GM18909 (cell line): Measurements from ENCODE around the gene CAPNS2.

Experiments used
- ATAC-seq: cut with Tn5 transposase; IDR thresholded peaks from one replicate; pipeline ENCODE4 v1.9.1; 2021; ENCODE audit warnings: mild to moderate bottlenecking; ENCODE audit not compliant: unreplicated experiment, poor library complexity

The CAPNS2 gene

DNA sequence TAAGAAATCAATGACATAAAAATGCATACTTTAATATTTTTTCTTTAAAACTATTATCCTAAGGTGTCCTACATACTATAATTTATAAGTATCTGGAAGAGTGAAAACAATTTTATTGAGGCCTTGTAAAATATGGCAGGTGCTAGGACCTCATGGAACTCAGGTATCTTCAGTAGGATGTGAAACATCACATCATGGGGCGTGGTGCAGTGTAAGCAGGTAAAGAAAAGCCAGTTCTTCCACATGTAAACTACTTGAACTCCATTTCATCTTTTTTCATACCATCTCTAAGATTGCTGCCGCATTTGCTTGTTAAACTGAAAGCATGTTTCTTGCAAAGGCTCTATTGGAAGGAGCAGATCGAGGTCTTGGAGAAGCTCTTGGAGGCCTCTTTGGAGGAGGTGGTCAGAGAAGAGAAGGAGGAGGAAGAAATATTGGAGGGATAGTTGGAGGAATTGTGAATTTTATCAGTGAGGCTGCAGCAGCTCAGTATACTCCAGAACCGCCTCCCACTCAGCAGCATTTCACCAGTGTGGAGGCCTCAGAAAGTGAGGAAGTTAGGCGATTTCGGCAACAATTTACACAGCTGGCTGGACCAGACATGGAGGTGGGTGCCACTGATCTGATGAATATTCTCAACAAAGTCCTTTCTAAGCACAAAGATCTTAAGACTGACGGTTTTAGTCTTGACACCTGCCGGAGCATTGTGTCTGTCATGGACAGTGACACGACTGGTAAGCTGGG lies at the start of gene CAPNS2:
CAPNS2 (plus strand) TSS at position 253 of the 744 bp plus-strand sequence; CDS start at position 326, 73 bp downstream.
- no peak for ATAC-seq

DNA sequence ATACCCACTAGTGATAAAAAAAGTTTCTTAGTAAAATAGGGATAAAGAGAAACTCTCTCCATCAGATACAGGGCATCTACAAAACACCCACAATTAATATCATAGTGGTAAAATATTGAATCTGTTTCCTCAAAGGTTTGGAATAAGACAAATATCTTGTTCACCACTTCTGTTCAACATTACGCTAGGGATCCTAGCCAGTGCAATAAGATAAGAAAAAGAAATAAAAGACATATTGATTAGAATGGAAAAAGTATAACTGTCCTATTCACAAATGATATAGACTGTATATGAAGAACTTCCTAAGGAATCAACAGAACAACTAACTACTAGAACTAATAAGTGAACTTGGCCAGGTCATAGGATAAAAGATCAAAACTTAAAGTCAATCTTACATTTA lies 44.7 kb upstream of the CAPNS2 start:
- ATAC-seq, result no peak

DNA sequence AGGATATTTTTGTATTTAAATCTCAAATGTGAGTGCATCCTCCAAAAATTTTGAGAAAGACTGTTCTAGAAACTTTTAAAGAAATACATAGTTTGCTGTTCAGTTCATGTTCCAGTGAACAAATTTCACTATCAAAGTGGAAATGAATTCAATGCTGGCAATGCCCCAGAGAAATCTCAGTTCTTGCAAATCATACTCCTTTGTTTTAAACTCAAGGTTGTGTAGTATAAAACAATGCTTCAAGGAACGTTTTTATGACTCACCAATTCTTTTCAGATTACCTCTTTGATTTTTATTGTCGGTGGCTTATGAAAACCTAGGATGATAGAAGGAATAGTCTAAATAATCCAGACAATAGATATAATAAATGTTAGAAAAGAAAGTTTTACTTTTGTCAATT lies 40.0 kb upstream of the CAPNS2 start:
- ATAC-seq, result no peak

DNA sequence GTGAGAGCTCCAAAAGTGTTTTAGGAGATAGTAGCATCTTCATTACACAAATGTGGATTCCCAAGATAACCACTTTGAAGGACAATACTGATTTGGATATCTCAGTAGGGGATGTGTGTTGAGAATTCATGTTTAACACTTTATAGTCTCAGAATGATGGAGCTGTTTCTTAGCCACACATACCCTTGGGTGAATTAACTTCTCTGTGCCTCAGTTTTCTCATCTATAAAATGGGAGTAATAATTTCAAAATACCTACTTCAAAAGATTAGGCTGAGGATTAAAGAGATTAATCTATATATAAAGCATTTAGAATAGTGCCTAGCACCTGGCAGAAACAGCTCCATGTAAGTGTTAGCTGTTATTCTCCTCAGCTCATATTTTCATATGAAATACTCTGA lies 38.6 kb upstream of the CAPNS2 start:
- ATAC-seq, result no peak

DNA sequence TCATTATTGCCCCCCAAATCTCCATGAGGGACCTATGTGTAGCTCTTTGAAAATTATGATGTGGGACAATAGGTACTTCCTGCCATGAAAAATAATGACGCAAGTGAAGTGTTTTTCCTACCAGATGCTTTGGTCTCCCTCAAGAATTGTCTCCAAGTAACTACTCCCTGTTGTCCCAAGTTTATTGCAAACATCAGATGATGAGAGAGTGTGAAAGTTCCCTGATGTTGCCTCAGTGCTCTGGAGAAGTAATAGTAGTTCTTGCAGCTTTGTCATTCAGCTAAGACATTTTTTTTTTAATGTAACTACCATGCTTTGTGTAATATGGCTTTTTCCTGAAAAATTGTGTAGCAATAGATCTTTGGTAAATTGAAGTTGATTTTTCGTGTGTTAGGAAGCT lies 37.5 kb upstream of the CAPNS2 start:
- no peak for ATAC-seq

DNA sequence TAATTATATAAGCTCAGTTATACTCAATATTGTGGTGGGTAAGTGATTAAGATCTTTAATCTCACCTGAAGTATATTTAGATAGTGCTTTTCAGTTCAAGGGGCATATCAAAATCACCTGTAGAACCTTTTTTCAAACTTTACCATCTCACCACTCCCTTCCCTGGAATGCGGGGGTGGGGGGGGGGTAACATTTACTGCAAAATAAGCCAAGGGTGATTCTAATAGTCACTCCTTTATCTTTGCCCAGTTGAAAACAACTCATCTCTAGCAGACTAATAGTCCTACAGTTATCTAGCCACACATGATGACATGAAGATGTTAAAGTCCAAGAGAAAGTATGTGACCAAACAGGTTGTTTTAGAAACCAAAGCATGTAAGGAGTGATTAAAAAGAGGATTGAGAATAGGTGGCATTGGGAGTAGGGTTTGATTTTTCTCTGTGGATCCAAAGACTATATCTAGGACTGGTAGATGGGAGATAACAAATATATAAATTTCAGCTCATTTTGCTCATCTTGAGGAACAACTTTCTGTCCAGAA lies 36.1 kb upstream of the CAPNS2 start:
- no peak for ATAC-seq

DNA sequence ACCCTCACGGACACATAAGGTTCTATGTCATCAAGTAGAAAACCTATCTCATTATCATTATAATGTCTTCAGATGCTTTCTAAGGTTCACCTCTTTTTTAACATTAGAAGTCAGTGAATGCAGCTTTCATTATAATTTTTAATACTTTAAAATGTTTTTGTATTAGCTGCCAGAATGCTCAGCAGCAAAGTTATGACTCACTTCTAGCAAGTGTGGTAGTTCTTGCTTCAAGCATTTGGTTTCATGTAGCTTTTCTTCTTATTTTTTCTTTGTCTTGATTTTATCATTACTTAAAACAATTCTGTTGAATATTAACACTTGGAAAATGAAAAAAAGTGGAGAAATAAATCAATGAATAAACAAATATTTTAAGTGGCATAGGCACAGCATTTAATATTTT lies 34.3 kb upstream of the CAPNS2 start:
- no peak for ATAC-seq

DNA sequence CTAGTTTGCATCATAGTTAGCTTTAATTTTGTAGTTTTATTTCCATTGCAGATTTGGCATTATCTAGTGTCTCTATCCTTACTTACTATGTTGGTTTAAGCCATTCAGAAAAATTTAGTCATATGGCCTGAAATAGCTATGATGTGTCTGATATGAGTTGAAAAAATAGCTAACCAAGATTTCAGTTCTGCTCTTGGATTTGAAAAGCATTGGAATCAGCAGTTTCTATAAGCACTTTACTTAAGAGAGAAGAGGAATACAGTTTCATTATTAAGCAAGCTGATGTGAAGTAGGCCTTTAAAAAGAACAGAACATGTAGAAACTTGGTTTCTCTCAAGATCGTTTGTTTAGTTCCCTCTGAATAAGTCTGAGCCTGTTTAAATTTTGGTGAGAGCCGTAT lies 31.7 kb upstream of the CAPNS2 start:
- ATAC-seq, result no peak

DNA sequence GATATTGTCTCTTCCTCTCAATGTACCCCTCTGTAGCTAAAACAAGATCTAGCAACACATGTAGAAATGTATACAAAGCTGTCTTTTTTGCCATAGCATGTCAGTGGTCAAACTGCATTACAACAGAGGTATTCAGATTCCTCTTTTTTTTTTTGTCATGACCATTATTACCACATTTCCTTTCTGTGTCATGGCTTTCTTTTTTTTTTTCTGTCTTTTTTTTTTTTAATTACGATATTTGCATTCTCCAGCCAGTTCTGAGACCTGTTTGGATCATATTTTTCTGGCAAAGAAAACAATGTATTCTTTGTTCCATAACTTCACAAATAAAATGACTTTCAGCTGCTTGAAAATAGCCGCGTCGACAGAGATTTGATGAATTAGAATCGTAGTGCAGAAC lies 27.4 kb upstream of the CAPNS2 start:
- no peak for ATAC-seq

DNA sequence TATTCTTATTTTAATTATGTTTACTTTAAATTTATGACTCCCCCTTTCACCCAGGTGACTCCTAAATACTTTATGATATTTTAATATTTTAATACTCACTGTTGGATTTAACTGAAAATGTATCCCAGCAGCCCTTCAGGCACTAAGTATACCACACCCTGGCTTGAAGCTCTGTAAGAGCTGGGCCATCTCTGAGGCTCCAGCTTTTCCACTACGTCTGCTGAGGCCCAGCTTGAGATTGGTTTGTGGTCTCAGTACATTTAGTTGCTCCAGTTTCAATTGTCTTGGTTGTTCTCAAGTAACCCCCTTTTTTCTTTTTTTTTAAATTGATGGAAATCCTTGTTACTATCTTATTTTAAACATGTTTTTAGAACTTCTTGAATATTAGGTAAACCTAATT lies 27.0 kb upstream of the CAPNS2 start:
- no peak for ATAC-seq

DNA sequence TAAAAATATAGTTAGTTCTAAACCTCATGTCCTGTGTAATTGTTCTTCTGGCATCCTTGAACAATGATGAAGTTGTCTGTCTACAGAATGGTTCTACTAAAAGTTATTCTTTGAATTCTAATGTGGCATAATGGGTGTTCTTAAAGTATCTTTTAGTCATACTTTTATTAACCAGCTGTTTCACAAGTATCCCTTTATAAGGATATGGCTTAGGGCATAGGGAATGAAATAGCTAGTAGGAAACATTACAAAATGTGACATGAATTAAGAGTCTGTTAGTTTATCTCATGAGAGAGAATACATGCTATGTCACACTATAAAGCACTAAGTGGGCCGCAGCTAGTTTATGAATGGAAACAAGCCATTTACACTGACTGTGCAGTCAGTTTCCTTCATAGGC lies 26.3 kb upstream of the CAPNS2 start:
- no peak for ATAC-seq

DNA sequence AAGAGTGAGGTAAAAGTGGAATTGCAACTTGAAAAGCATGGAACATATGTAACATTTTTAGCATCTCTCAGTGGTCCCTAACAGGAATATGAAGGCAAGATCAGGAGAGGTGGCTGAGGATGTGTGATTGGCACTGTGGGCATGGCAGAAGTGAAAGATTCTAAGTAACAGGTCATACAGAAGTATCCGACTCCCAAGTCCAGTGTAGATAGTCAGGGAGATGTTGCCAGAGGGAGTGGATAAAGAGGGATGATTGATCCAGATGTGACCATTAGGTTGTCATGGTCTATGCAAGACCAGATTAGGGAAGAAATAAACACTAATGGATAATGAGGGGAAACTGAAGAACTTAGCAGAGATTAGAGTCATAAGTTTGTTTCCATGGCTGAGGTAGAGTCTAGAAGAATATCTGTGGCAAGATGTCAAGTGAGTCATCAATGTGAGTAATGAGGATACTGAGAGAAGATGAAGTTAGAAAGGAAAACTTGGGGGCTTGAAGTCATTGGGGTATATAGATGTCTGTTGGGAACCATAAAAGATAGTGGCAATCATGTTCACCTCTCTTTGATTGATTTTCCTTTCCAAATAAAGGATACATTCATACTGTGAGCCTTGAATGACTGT lies 23.9 kb upstream of the CAPNS2 start:
- no peak for ATAC-seq

DNA sequence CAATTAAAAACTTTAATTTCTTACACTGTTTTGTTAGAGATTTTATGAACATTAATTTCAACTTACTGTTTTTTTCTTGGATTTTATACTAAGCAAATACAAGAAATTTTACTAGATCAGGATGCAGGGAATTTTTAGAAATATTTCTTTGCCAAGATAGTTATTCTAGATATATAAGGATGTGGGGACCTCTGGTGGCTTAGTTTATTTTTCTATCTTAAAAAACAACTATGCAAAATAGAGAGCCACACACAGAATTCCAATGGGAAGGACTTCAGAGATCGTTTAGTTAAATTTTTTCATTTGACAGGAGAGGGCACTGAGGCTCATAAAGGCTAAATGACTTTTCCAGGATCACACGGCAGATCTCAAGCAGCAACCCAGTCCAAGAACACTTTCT lies 23.0 kb upstream of the CAPNS2 start:
- no peak for ATAC-seq

DNA sequence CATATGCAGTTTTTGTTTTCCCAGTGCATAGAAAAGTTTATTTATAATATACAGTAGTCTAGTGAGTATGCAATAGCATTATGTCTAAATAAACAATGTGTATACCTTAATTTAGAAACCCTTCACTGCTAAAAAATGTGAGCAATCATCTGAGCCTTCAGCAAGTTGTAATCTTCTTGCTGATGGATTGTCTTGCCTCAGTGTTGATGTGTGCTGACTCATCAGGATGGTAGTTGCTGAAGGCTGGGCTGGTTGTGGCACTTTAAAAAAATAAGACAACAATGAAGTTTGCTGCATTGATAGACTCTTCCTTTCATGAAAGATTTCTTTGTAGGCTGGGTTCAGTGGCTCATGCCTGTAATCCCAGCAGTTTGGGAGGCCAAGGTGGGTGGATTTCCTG lies 13.9 kb upstream of the CAPNS2 start:
- no peak for ATAC-seq

DNA sequence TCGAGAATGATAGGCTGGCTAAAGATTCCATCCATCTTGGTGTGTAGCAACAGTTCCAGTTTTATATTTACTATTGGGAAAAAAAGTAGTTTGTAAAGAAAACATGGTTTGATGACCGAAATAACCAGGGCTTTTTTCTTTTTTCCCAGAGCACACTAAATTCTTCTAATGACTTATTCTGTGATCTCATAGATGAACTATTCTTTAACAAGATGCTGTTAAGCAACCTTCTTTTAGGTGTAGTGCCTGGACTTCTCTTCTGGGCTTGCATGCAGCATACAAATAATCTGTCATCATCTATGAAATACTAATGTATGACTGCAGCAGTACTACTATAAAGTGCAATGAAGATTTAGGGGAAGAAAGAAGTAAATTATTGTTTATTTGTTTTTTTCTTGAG lies 11.0 kb upstream of the CAPNS2 start:
- no peak for ATAC-seq

DNA sequence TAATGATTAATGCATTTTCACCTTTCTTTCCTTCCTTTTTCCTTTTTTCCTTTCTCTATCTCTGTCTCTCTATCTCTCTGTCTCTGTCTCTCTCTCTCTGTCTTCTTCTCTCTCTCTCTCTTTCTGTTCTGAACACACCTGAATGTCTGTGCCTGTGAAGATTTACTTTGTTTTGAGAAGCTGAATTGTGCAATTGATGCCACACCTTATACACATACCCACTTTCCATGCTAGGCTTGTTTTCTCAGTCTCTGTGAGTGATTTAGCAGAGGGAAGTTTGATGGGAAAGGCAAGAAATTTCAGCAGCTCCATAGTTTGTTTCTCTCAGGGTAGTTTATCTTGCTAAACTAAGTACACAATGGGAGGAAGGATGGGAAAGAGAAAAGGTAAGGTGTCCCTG lies 9.3 kb upstream of the CAPNS2 start:
- no peak for ATAC-seq

DNA sequence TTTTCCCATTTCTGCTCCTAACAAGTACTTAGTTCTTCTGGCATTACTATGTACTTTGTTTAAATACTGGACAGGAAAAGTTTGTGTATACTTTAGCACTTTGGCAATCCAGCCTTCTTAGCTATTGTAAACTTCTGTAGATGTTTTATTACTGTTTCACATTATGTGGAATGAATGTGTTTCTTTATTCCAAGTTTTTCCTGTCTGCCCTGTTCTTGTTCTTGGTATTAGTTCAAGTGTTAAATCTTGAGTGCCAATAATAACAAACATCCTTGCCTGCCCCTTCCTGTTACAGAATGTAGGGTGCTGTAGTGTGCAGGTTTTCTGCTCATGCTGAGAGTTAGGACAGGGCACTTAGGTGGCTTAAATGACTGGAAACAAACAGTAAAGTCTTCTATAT lies 7.3 kb upstream of the CAPNS2 start:
- ATAC-seq, result no peak

DNA sequence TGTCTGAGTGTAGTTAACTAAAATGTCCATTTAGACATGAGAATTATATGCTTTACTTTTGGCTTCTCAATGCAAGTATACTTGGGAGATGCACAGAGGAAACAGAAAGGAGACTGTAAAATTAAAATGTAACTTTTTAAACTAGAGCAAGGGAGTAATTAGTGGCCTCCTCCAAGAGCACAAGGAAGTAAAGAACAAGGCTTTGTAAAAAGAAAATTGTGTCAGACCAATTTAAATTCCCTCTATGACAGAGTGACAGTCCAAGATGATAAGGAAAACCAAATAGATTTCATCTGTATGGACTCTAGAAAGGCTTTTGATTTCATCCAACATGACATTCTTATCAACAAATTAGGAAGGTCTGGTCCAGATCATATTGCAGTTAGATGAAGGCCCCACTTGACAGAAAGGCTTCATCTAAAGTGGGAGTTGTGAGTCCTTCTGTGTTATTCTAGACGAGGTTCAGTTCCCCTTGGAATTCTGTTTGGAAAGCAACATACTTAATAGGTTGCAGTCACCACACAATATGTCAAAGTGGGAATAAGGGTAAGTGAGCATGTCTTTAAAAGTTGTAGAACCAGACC lies 6.5 kb upstream of the CAPNS2 start:
- no peak for ATAC-seq

DNA sequence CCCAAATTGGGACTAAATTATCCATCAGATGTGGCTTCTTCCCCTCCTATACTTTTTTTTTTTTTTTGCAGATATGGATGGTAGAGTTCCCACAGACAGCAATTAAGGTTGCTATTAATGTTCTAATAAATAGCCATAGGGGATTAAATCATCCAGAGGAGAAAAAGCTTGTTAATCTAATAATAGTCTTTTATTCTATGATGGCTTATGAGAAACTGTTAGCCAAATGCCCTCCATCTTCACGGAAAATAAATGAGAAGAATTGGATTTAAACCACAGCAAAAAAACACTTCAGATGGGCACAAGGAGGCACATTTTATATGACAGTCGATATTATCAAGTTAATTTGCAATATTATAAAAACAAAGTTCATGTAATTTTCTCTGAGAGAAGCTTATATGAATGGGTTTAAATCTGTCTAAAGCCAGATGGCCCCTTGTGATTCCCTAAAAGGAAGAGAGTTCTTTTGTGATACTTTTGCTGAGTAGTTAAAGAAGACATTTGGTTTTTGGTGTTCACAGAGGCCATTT lies 5.1 kb upstream of the CAPNS2 start:
- no peak for ATAC-seq

DNA sequence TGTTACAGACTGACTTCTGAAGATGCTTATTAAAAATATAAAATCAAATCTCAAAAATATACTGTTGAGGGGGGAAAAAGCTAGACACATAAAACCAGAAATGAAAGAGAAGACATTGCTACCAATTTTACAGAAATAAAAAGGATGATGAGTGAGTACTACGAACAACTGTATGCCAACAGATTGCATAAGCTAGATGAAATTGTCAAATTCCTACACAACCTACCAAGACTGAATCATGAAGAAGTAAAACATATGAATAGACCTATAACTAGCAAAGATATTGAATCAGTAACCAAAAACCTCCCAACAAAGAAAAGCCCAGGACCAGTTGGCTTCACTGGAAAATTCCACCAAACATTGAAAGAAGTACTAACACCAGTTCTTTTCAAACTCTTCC lies 3.5 kb upstream of the CAPNS2 start:
- no peak for ATAC-seq

DNA sequence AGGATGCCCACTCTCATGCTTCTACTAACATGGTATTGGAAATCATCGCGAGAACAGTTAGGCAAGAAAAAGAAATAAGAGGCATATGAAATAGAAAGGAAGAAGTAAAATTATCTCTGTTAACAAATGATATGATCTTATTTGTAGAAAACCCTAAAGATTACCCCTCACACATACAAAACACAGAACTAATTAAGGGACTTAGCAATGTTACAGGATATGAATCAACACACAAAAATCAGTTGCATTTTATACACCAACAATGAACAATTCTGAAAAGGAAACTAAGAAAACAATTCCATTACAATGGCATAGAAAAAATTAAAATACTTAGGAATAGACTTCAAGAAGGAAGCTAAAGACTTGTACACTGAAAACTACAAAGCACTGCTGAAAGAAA lies 2.7 kb upstream of the CAPNS2 start:
- ATAC-seq, result no peak
